Heart right ventricle (tissue), 16 donors: ENCODE measurements around the gene PPM1B. TPM values are rescaled to one million over a fixed set of nuclear protein-coding genes. Genes with fewer than 3 reads are reported as not detected.

ENCODE experiments used
- ATAC-seq, 8 donors: fragments of 200-7000 bp; cut with Tn5 transposase; one replicate each; pipeline ENCODE4 v1.9.1; 2020; ENCODE audit warnings: mild to moderate bottlenecking in 8 of 8, moderate library complexity in 8 of 8, moderate number of reproducible peaks in 1 of 8
- DNase-seq, 2 donors: peaks; one replicate each; pipeline ENCODE4 v3.0.0-alpha.2; 2020
- H3K27ac ChIP-seq, 10 donors: fragments of 200-600 bp; sonication (generic) in 2 of 10; one replicate each; pipeline versions ENCODE4 v1.5.0 to v1.8.0; 2020 to 2022; ENCODE audit warnings: mild to moderate bottlenecking in 3 of 10
- H3K27me3 ChIP-seq, 7 donors: fragments of 200-600 bp; one replicate each; pipeline ENCODE4 v1.8.0; 2021 to 2022; ENCODE audit warnings: mild to moderate bottlenecking in 2 of 7
- H3K36me3 ChIP-seq, 9 donors: fragments of 200-600 bp; sonication (generic) in 1 of 9; one replicate each; pipeline versions ENCODE4 v1.5.0 to v1.8.0; 2020 to 2022; ENCODE audit warnings: mild to moderate bottlenecking in 2 of 9
- H3K4me1 ChIP-seq, 9 donors: fragments of 200-600 bp; sonication (generic) in 1 of 9; one replicate each; pipeline versions ENCODE4 v1.5.0 to v1.8.0; 2020 to 2022; ENCODE audit warnings: mild to moderate bottlenecking in 4 of 9
- H3K4me3 ChIP-seq, 10 donors: fragments of 200-600 bp; sonication (generic) in 2 of 10; one replicate each; pipeline versions ENCODE4 v1.5.0 to v1.8.0; 2020 to 2022; ENCODE audit warnings: mild to moderate bottlenecking in 7 of 10, moderate library complexity in 2 of 10
- H3K9me3 ChIP-seq, 11 donors: fragments of 200-600 bp in 10 of 11; sonication (generic) in 2 of 11; one replicate each; pipeline versions ENCODE4 v1.5.0 to v1.8.0; 2013 to 2022; ENCODE audit warnings: mild to moderate bottlenecking in 2 of 11, control low read depth in 1 of 11, moderate library complexity in 1 of 11
- CTCF ChIP-seq, 9 donors: fragments of 200-600 bp; sonication (generic) in 2 of 9; IDR thresholded peaks; one replicate each; pipeline versions ENCODE4 v1.5.0 to v1.8.0; 2021 to 2022; ENCODE audit warnings: antibody characterized with exemption in 9 of 9, mild to moderate bottlenecking in 5 of 9, moderate library complexity in 1 of 9
- WGBS, 2 donors: extraction: QIAGEN DNeasy Blood & Tissue Kit; methylation state at CpG; one replicate each; pipeline ENCODE4 v1.1.7; 2013; ENCODE audit warnings: inconsistent platforms in 1 of 2; 5-methylcytosine and 5-hydroxymethylcytosine counted together
- intact Hi-C, 10 donors: fragments of 100-400 bp; cut with DNase I; formaldehyde crosslinking; loops; one replicate each; pipeline versions ENCODE4 v1.11.1 to v1.14.2; 2022
- polyA plus RNA-seq, 2 donors: library from polyadenylated mRNA; stranded (reverse); fragments of 200-250 nt; gene quantifications; one replicate each; pipeline ENCODE4 v1.2.3, GENCODE V29; 2013
- total RNA-seq, 10 donors: library from RNA; stranded (reverse); fragmentation: NEBNext Ultra II Directional in 3 of 10; extraction: Animal tissue kit (Norgen Biotek cat#: 25700) in 3 of 10; gene quantifications; one replicate each; pipeline versions ENCODE4 v1.2.1 to v1.2.4, GENCODE V29; 2021 to 2023
- donor health status: Arrhythmogenic right ventricular cardiomyopathy.
- donor health status: ischemic (EF 13 %, LVEDD 7.1; RV severe dilation, severe dysfunction).
- donor health status: healthy with polysubstance abuse.
- donor health status: DM: no; HTN: yes; CAD: no.
- donor health status: DM: no; HTN: no; CAD: no.
- donor health status: ischemic (EF 25% LVEDD 6.9; RV normal size, moderate dysfunction).
- donor health status: ischemic (EF 25% LVEDD 5.7; RV mildly dilated, moderate dysfunction).
- donor health status: healthy.
- donor health status: DM: yes; HTN: yes; CAD: no.
- donor health status: Ischemic cardiomyopathy.
- donor health status: ischemic (EF 35%, LVEDD 5.7; RV mildly dilated, moderate dysfunction).
- donor health status: nonischemic (EF 11% LVEDD 7.7; RV severe dilation, severe dysfunction).
- donor health status: DM: yes; HTN: yes; CAD: no.
- donor health status: PGD.
- donor health status: ischemic (EF 29% LVEDD 5.4; RV normal size, mild dysfunction).
- donor health status: nonischemic (EF 23%, LVEDD 6.1; RV moderate dilation, normal function).

The PPM1B gene
- total and polyA plus RNA-seq, 12 donors, result 20.7 to 69.5 (median 55.2) TPM

GRCh38 chr2:44280869-44281268 is 112.2 kb downstream of the PPM1B start:
- no peak for DNase-seq
- no peak for ATAC-seq
- Histone ChIP-seq H3K4me3 (no peak overlapping the region), H3K4me1 (peaks cover 0 to 3% (median 0%) of the 10 kb centered on the region in 9 donors), H3K27me3 (no peaks in the 10 kb centered on the region), H3K9me3 (no peaks in the 10 kb centered on the region), H3K27ac (no peak overlapping the region), H3K36me3 (no peaks in the 10 kb centered on the region)
- TF ChIP-seq CTCF (IDR thresholded peaks at IDR 0.05), result no peak
- intact Hi-C loops, result no loop called here
- WGBS, 2 donors, result 40 to 96% methylated on average over 1 of the region's 1 CpG

Other genes starting within 250 kb of the PPM1B start
- 100 to 1,000 TPM in 8 of 10 donors, 10 to 100 TPM in 2; 77.1 to 123 (median 114) TPM for gene LRPPRC, start 172.9 kb upstream of the PPM1B start, total RNA-seq
- gene LRPPRC, start 172.9 kb upstream of the PPM1B start, polyA plus RNA-seq, result 10 to 100 TPM; 26.1 to 32.3 TPM
- under 1 TPM in 1 of 10 donors, not detected in 9; 0.28 TPM for gene SLC3A1, start 106.6 kb downstream of the PPM1B start, total RNA-seq
- under 1 TPM; 0.15 to 0.16 TPM for gene SLC3A1, start 106.6 kb downstream of the PPM1B start, polyA plus RNA-seq
- 100 to 1,000 TPM in 5 of 10 donors, 10 to 100 TPM in 5; 69.1 to 132 (median 101) TPM for gene PREPL, start 192.6 kb downstream of the PPM1B start, total RNA-seq
- gene PREPL, start 192.6 kb downstream of the PPM1B start, polyA plus RNA-seq, result 10 to 100 TPM in 1 of 2 donors, 1 to 10 TPM in 1; 8.5 to 14.3 TPM
- gene CAMKMT, start 193.1 kb downstream of the PPM1B start, total RNA-seq, result 1 to 10 TPM; 4.1 to 6.4 (median 4.9) TPM
- gene CAMKMT, start 193.1 kb downstream of the PPM1B start, polyA plus RNA-seq, result 1 to 10 TPM; 4.7 to 4.9 TPM